ENCODE results near the gene DNAAF1.

The DNAAF1 gene

DNA sequence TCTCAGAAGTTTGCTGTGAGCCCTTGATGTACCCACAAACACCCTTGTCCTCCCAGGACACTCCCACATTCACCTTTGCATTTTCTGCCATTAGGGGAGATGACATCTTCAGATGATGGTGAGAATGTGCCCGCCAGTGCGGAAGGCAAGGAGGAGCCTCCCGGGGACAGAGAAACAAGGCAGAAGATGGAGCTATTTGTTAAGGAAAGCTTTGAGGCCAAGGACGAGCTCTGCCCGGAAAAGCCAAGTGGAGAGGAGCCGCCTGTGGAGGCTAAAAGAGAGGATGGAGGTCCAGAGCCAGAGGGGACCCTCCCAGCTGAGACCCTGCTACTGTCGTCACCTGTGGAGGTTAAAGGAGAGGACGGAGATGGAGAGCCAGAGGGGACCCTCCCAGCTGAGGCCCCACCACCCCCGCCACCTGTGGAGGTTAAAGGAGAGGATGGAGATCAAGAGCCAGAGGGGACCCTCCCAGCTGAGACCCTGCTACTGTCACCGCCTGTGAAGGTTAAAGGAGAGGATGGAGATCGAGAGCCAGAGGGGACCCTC, 24.7 kb downstream of the DNAAF1 start:
- in situ Hi-C loops (cut with HindIII; ENCODE audit: low sequenced_read_pairs), result no loop called here
- no peak for DNase-seq (ENCODE audit: low read depth, low spot score)

DNA sequence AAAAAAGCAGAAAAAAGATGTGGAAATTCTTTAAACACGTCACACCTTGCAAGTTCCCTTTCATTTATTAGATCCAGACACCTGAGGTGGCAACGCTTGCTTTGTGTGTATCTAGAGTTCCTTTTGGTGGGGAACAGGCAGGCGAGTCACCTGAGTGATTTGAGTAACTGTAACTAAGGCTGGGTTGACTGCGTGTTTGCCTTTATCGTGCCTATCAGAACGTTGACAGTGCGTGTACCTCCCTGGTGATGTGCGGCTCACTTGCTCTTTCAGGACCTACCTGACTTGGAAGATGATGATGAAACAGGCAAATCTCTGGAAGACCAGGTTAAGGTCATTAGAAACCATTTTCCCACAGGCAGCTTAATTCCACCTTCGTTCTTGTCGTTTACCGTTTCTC, 29.3 kb downstream of the DNAAF1 start:
- TF ChIP-seq, protein P1, sequence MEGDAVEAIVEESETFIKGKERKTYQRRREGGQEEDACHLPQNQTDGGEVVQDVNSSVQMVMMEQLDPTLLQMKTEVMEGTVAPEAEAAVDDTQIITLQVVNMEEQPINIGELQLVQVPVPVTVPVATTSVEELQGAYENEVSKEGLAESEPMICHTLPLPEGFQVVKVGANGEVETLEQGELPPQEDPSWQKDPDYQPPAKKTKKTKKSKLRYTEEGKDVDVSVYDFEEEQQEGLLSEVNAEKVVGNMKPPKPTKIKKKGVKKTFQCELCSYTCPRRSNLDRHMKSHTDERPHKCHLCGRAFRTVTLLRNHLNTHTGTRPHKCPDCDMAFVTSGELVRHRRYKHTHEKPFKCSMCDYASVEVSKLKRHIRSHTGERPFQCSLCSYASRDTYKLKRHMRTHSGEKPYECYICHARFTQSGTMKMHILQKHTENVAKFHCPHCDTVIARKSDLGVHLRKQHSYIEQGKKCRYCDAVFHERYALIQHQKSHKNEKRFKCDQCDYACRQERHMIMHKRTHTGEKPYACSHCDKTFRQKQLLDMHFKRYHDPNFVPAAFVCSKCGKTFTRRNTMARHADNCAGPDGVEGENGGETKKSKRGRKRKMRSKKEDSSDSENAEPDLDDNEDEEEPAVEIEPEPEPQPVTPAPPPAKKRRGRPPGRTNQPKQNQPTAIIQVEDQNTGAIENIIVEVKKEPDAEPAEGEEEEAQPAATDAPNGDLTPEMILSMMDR (IDR thresholded peaks at IDR 0.05; ENCODE audit: low read depth, low read length), result no peak
- no peak overlapping the region for H3K4me3 ChIP-seq (ENCODE audit: low read depth, low read length)
- no peak for DNase-seq (ENCODE audit: low read depth, low spot score)
- in situ Hi-C loops (cut with HindIII; ENCODE audit: low sequenced_read_pairs), result no loop called here

More for the DNA sequence above, 24.7 kb downstream of the DNAAF1 start:
- TF ChIP-seq, protein P1 (IDR thresholded peaks at IDR 0.05; ENCODE audit: low read depth, low read length), result no peak
- no peak overlapping the region for H3K4me3 ChIP-seq (ENCODE audit: low read depth, low read length)

DNA sequence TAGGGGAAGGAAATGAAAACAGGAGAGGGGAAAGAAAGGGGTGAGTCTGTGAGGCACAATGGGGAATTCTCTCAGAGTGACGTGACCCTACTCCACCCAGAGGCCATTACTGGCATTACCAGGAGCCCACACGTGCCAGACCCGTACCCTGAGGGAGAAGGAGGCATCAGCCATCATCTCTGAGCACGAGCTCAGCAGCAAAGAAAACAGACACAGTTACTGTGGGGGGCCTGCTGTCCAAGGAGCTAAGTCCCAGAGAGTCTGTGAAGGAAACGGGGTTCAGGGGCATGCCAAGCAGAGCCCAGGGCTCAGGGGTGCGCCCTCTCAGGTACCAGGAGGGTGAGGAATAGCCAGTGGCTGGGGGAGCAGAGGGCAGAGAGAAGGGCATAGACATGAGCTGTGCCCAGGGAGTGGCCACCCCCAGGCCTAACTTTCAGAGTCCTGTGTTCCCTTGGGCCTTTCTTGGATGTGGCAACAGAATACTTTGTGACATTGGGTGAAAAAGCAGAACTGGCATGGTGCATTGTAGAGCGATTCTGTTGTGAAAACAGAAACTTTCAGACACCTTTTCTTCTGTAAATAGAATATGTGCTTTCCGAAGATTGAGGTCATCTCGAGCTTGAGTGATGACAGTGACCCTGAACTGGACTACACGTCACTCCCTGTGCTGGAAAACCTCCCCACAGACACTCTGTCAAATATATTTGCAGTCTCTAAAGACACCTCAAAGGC, 30.4 kb downstream of the DNAAF1 start:
- H3K4me3 ChIP-seq (ENCODE audit: low read depth, low read length), result no peak overlapping the region
- peak; percentile 46 for DNase-seq (ENCODE audit: low read depth, low spot score)
- in situ Hi-C loops (cut with HindIII; ENCODE audit: low sequenced_read_pairs), result no loop called here
- TF ChIP-seq, protein P1 (IDR thresholded peaks at IDR 0.05; ENCODE audit: low read depth, low read length), result peak; percentile 82

DNA sequence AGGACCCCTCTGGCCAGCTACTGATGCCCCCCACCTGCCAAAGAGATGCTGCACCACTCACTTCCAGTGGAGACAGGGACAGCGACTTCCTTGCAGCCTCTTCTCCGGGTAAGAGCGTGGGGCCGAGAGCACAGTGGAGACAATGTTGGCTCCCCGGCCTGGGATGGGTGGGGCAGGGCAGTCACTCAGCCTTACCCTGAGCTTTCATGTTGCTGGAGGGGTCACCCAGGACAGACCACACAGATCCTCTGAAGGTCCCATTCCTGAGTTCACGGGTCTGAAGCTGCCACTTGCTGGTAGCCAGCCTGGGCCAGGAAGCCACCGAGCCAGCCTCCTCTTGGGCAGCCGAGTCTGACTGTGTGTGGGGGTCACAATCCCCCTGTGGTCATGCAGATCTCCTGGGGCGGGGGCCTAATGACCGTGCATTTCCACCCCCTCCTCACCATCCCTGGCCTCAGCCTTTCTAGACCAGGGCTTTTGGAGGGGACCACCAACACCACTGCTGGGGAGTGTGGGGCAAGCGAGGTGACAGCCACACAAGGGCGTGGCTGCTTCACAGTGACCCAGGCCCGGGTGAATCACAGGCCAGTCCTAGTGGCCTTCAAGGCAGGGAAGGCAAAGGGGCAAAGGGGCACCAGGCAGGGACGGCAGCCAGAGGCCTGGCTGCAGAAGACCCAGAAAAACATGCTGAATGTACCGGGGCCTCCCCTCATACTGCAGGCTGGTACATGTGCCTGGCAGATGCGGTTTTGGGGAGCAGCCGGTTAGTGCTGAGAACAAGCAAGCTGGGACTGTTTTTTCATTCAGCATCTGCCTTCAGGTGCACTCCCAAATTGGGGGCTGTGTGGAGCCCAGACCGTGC, 31.3 kb downstream of the DNAAF1 start:
- no peak overlapping the region for H3K4me3 ChIP-seq (ENCODE audit: low read depth, low read length)
- TF ChIP-seq, protein P1 (IDR thresholded peaks at IDR 0.05; ENCODE audit: low read depth, low read length), result no peak
- in situ Hi-C loops (cut with HindIII; ENCODE audit: low sequenced_read_pairs), result no loop called here
- no peak for DNase-seq (ENCODE audit: low read depth, low spot score)

DNA sequence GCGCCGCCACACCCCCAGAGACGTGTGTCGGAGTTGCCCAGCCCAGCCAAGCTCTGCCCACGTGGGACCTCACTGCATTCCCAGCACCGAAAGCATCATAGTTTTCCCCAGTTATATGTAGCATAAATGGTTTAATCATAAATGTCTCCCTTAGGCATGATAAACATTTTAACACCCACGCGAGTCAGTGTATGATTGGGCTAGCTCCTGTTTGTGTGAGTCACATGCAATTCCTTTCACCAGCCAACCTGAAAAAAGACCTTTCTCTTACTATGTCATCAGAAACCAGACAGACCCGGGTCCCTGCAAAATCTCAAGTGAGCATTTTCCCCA, 32.6 kb downstream of the DNAAF1 start:
- in situ Hi-C loops (cut with HindIII; ENCODE audit: low sequenced_read_pairs), result no loop called here
- peak; percentile 16 for DNase-seq (ENCODE audit: low read depth, low spot score)

DNA sequence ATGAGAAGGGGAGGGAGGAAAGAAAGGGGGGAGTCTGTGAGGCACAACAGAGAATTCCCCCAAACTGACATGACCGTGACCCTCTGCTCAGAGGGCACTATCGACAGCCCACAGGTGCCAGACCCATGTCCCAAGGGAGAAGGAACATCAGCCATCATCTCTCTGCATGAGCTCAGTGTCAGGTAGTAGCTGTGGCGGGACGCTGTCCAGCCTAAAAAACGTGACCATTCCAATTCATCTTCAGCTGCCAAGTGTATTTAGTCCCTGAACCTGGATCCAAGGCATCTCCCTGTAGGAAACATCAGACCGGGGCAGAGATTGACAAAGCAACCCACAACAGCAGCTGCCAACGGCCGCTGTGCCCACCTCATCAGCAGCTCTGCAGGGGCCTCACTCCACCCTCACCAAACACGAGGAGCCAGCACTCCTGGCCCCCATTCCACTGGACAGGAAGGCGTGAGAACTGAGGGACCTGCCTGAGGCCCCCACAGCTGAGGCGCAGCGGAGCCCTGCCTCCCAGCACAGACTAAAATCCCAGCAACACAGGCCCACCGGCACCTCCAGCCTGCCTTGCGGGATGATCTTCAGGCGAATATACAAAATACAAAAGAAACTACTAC, 33.1 kb downstream of the DNAAF1 start:
- DNase-seq (ENCODE audit: low read depth, low spot score), result no peak
- TF ChIP-seq, protein P1 (IDR thresholded peaks at IDR 0.05; ENCODE audit: low read depth, low read length), result no peak
- H3K4me3 ChIP-seq (ENCODE audit: low read depth, low read length), result no peak overlapping the region
- in situ Hi-C loops (cut with HindIII; ENCODE audit: low sequenced_read_pairs), result no loop called here

More for the DNA sequence above, 32.6 kb downstream of the DNAAF1 start:
- H3K4me3 ChIP-seq (ENCODE audit: low read depth, low read length), result no peak overlapping the region
- TF ChIP-seq, protein P1 (IDR thresholded peaks at IDR 0.05; ENCODE audit: low read depth, low read length), result no peak
